H9 (cell line): ENCODE data around the gene ACTR10. TPM values are rescaled to one million over a fixed set of nuclear protein-coding genes. Genes with fewer than 3 reads are reported as not detected.

Experiments
- DNase-seq: peaks from one replicate; pipeline ENCODE4 v3.0.0-alpha.2; 2017
- H2AFZ ChIP-seq: one replicate; pipeline ENCODE4 v1.6.1; 2013; ENCODE audit warnings: mild to moderate bottlenecking, low read length, control low read depth, moderate library complexity
- H2AK5ac ChIP-seq: 2 replicates; pipeline ENCODE4 v1.6.1; 2013; ENCODE audit warnings: low read length, control low read depth, mixed read lengths; ENCODE audit not compliant: insufficient read length
- H2BK120ac ChIP-seq: one replicate; pipeline ENCODE4 v1.6.1; 2013; ENCODE audit warnings: low read depth, mild to moderate bottlenecking, low read length, control low read depth, inconsistent platforms; ENCODE audit not compliant: poor library complexity, severe bottlenecking
- H2BK12ac ChIP-seq: 2 replicates; pipeline ENCODE4 v1.6.1; 2013; ENCODE audit warnings: low read length, control low read depth, mixed read lengths, low read depth; ENCODE audit not compliant: insufficient read length
- H2BK15ac ChIP-seq: 2 replicates; pipeline ENCODE4 v1.6.1; 2013; ENCODE audit warnings: low read depth, low read length, control low read depth
- H2BK20ac ChIP-seq: one replicate; pipeline ENCODE4 v1.6.1; 2013; ENCODE audit warnings: low read depth, mild to moderate bottlenecking, low read length, control low read depth, inconsistent platforms; ENCODE audit not compliant: poor library complexity, severe bottlenecking
- H2BK5ac ChIP-seq: 2 replicates; pipeline ENCODE4 v1.6.1; 2013; ENCODE audit warnings: low read length, control low read depth, mixed read lengths; ENCODE audit not compliant: insufficient read length
- H3K14ac ChIP-seq: 2 replicates; pipeline ENCODE4 v1.6.1; 2013; ENCODE audit warnings: low read length, control low read depth; ENCODE audit not compliant: insufficient read depth
- H3K18ac ChIP-seq: 2 replicates; pipeline ENCODE4 v1.6.1; 2013; ENCODE audit warnings: low read depth, mild to moderate bottlenecking, mixed read lengths, low read length, control low read depth; ENCODE audit not compliant: insufficient read length
- H3K23ac ChIP-seq: 2 replicates; pipeline ENCODE4 v1.6.1; 2013; ENCODE audit warnings: low read length, control low read depth, mixed read lengths, low read depth; ENCODE audit not compliant: insufficient read length
- H3K23me2 ChIP-seq: 2 replicates; pipeline ENCODE4 v1.6.1; 2013; ENCODE audit warnings: low read depth, mild to moderate bottlenecking, mixed read lengths, low read length, control low read depth; ENCODE audit not compliant: insufficient read length, poor library complexity, severe bottlenecking
- H3K27ac ChIP-seq: 2 replicates; pipeline ENCODE4 v1.5.1; 2013; ENCODE audit warnings: low read length, control low read depth, mixed read lengths, low read depth; ENCODE audit not compliant: insufficient read length
- H3K27me3 ChIP-seq: 2 replicates; pipeline ENCODE4 v1.6.1; 2013; ENCODE audit warnings: low read length, control low read depth, inconsistent platforms; ENCODE audit not compliant: insufficient read depth
- H3K4ac ChIP-seq: 2 replicates; pipeline ENCODE4 v1.6.1; 2013; ENCODE audit warnings: low read depth, mild to moderate bottlenecking, control low read depth, inconsistent platforms, low read length, moderate library complexity
- H3K4me1 ChIP-seq: 2 replicates; pipeline ENCODE4 v1.6.1; 2013; ENCODE audit warnings: low read length, control low read depth, inconsistent platforms; ENCODE audit not compliant: insufficient read depth
- H3K4me2 ChIP-seq: 2 replicates; pipeline ENCODE4 v1.6.1; 2013; ENCODE audit warnings: low read length, control low read depth, mixed read lengths; ENCODE audit not compliant: insufficient read length, insufficient read depth
- H3K56ac ChIP-seq: 2 replicates; pipeline ENCODE4 v1.6.1; 2013; ENCODE audit warnings: low read depth, mild to moderate bottlenecking, mixed read lengths, low read length, control low read depth; ENCODE audit not compliant: insufficient read length
- H3K79me1 ChIP-seq: 2 replicates; pipeline ENCODE4 v1.6.1; 2013; ENCODE audit warnings: low read depth, mild to moderate bottlenecking, moderate library complexity, low read length, control low read depth, inconsistent platforms; ENCODE audit not compliant: insufficient read depth, poor library complexity, severe bottlenecking
- H3K79me2 ChIP-seq: 2 replicates; pipeline ENCODE4 v1.6.1; 2013; ENCODE audit warnings: low read length, control low read depth, inconsistent platforms; ENCODE audit not compliant: insufficient read depth
- H3K9ac ChIP-seq: 2 replicates; pipeline ENCODE4 v1.6.1; 2013; ENCODE audit warnings: low read length, control low read depth, mixed read lengths; ENCODE audit not compliant: insufficient read length; ENCODE audit errors: extremely low read depth
- H3K9me3 ChIP-seq: one replicate; pipeline ENCODE4 v1.6.1; 2013; ENCODE audit warnings: low read depth, low read length, inconsistent platforms; ENCODE audit not compliant: control insufficient read depth
- H3T11ph ChIP-seq: one replicate; pipeline ENCODE4 v1.6.1; 2013; ENCODE audit warnings: mild to moderate bottlenecking, low read length, control low read depth, inconsistent platforms
- H4K20me1 ChIP-seq: one replicate; pipeline ENCODE4 v1.6.1; 2013; ENCODE audit not compliant: control insufficient read depth, insufficient read length, insufficient read depth
- H4K5ac ChIP-seq: 2 replicates; pipeline ENCODE4 v1.6.1; 2013; ENCODE audit warnings: low read depth, mild to moderate bottlenecking, mixed read lengths, low read length, control low read depth; ENCODE audit not compliant: insufficient read length
- H4K8ac ChIP-seq: replicated peaks from 2 replicates; pipeline ENCODE4 v1.6.1; 2013; ENCODE audit warnings: low read length, control low read depth, mixed read lengths, low read depth; ENCODE audit not compliant: insufficient read length
- H4K91ac ChIP-seq: 2 replicates; pipeline ENCODE4 v1.6.1; 2013; ENCODE audit warnings: low read depth, mild to moderate bottlenecking, moderate library complexity, mixed read lengths, low read length, control low read depth; ENCODE audit not compliant: insufficient read length
- H3K27ac Mint-ChIP-seq, 3 experiments: 2 replicates in 2 of 3; 3 replicates in 1 of 3; pipeline ENCODE4 v1.8.0; 2020 to 2021; ENCODE audit warnings: mixed read lengths in 3 of 3, mild to moderate bottlenecking in 1 of 3, moderate library complexity in 1 of 3
- H3K27me3 Mint-ChIP-seq: 2 replicates; pipeline ENCODE4 v1.8.0; 2021; ENCODE audit warnings: low read depth, mild to moderate bottlenecking, moderate library complexity, mixed read lengths
- H3K36me3 Mint-ChIP-seq, 3 experiments: 2 replicates in 2 of 3; 3 replicates in 1 of 3; pipeline ENCODE4 v1.8.0; 2020 to 2021; ENCODE audit warnings: low read depth in 3 of 3, mixed read lengths in 3 of 3; ENCODE audit not compliant: insufficient read depth in 1 of 3
- H3K4me1 Mint-ChIP-seq, 2 experiments: 2 replicates each; pipeline ENCODE4 v1.8.0; 2020; ENCODE audit warnings: mixed read lengths in 2 of 2
- H3K4me3 Mint-ChIP-seq, 2 experiments: 2 replicates in 1 of 2; 3 replicates in 1 of 2; pipeline ENCODE4 v1.8.0; 2020 to 2021; ENCODE audit warnings: mild to moderate bottlenecking in 2 of 2, mixed read lengths in 2 of 2, moderate library complexity in 1 of 2
- H3K9me3 Mint-ChIP-seq, 2 experiments: 2 replicates in 1 of 2; 3 replicates in 1 of 2; pipeline ENCODE4 v1.8.0; 2020; ENCODE audit warnings: mild to moderate bottlenecking in 2 of 2, mixed read lengths in 2 of 2, moderate library complexity in 1 of 2
- CTCF ChIP-seq: fragments of 200-600 bp; sonication (generic); conservative IDR thresholded peaks from 3 replicates; pipeline ENCODE4 v1.8.0; 2021; ENCODE audit warnings: antibody characterized with exemption, mild to moderate bottlenecking
- WGBS: extraction: QIAGEN DNeasy Blood & Tissue Kit; methylation state at CpG from one replicate; pipeline ENCODE4 v1.1.7; 2013; ENCODE audit warnings: missing lambda C conversion rate, low lambda C conversion rate, mixed read lengths; ENCODE audit not compliant: insufficient read length; ENCODE audit errors: extremely low coverage; 5-methylcytosine and 5-hydroxymethylcytosine counted together
- total RNA-seq: library from RNA; stranded (reverse); gene quantifications from 2 replicates; pipeline ENCODE4 v1.2.1, GENCODE V29; 2021

The ACTR10 gene
- total RNA-seq, 1 experiment from 2014 or later: 41.0 TPM

DNA sequence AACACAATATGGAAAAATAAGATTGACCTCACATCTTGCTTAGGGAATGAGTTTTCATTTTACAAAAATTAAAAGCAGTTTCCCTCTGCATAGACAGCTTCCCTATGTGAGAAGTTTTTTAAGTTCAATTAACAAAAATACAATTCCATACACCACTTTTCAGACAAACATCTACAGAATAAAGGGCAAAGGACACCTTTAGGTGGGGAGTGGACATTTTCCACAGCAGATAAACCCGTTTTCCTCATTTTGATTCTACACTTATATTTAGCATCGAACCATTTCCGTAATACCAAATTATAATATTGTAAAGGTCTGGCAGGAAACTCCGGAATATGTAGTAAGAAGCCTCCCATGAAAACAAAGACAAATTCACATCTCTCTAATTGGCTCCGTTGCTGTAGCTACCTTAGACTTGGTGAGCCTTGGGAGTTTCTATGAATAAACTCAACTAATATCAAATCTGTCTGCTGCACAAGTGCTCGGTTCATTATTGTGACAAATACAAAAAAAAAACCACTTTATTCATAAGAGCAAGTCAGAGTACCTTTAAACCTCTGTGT lies 49.6 kb upstream of the ACTR10 start:
- Histone ChIP-seq H2AK5ac (no peak overlapping the region), H4K8ac (no peak overlapping the region), H3T11ph (no peak overlapping the region), H2BK120ac (no peak overlapping the region), H4K91ac (no peak overlapping the region), H3K23ac (no peak overlapping the region), H2BK20ac (no peak overlapping the region), H3K9ac (no peak overlapping the region), H4K5ac (no peak overlapping the region), H3K27me3 (peaks cover 6% of the 10 kb centered on the region; the same call in 1 of the 2 replicates), H2BK12ac (no peak overlapping the region), H3K14ac (no peak overlapping the region), H2BK5ac (no peak overlapping the region), H3K79me1 (no peaks in the 10 kb centered on the region), H3K27ac (no peak overlapping the region), H3K4ac (no peak overlapping the region), H3K4me1 (peaks cover 2% of the 10 kb centered on the region; the same call in 1 of the 2 replicates), H3K18ac (no peak overlapping the region), H3K56ac (no peak overlapping the region), H3K23me2 (peaks cover 13% of the 10 kb centered on the region), H3K4me2 (peak overlapping the region; percentile 89), H2BK15ac (no peak overlapping the region), H3K79me2 (no peaks in the 10 kb centered on the region), H4K20me1 (no peaks in the 10 kb centered on the region), H3K9me3 (no peaks in the 10 kb centered on the region), H2AFZ (no peak overlapping the region)
- no peaks in the 10 kb centered on the region; a peak in 1 of 5 replicates for H3K9me3 Mint-ChIP-seq
- no peak overlapping the region for H3K27ac Mint-ChIP-seq
- peak overlapping the region; percentile 85 to 91 for H3K4me3 Mint-ChIP-seq
- no CpG with 5 or more reads among the region's 6 CpGs for WGBS
- H3K27me3 Mint-ChIP-seq: peaks cover 19% of the 10 kb centered on the region
- TF ChIP-seq CTCF: no peak
- DNase-seq: no peak
- peaks cover 58 to 61% of the 10 kb centered on the region in 2 experiments for H3K4me1 Mint-ChIP-seq
- H3K36me3 Mint-ChIP-seq: no peaks in the 10 kb centered on the region; a peak in 1 of 7 replicates
